K562 (cell line): ENCODE results near the gene SSH3. TPM values are rescaled to one million over a fixed set of nuclear protein-coding genes. Genes with fewer than 3 reads are reported as not detected.

Experiments
- CREB3 ChIP-seq: fragments of 450-650 bp; conservative IDR thresholded peaks from 2 replicates; pipeline ENCODE4 v1.6.1; 2016; ENCODE audit warnings: missing genetic modification characterization, low read depth, mild to moderate bottlenecking, missing compliant biosample characterization, moderate library complexity
- FOS ChIP-seq: IDR thresholded peaks from 3 replicates; pipeline ENCODE4 v1.6.1; 2011; ENCODE audit not compliant: insufficient read length; ENCODE audit errors: extremely low read depth
- HCFC1 ChIP-seq: IDR thresholded peaks from 2 replicates; pipeline ENCODE4 v1.6.1; 2012; ENCODE audit warnings: low read depth, low read length, improper control_type of control experiment
- ID3 ChIP-seq, 2 experiments: fragments of 250-450 bp in 1 of 2; fragments of 450-650 bp in 1 of 2; sonication (Bioruptor Pico) in 1 of 2; IDR thresholded peaks; 2 replicates each; pipeline versions ENCODE4 v1.6.1 to v1.8.0; 2016 to 2021; ENCODE audit warnings: mild to moderate bottlenecking in 2 of 2, moderate library complexity in 2 of 2, missing compliant biosample characterization in 1 of 2, missing genetic modification characterization in 1 of 2
- MAFG ChIP-seq: fragments of 450-650 bp; conservative IDR thresholded peaks from 2 replicates; pipeline ENCODE4 v1.6.1; 2016; ENCODE audit warnings: missing genetic modification characterization, missing compliant biosample characterization
- MCM3 ChIP-seq: fragments of 450-650 bp; IDR thresholded peaks from 2 replicates; pipeline ENCODE4 v1.6.1; 2016
- MCM5 ChIP-seq: fragments of 450-650 bp; IDR thresholded peaks from 2 replicates; pipeline ENCODE4 v1.6.1; 2016; ENCODE audit warnings: low read depth
- RBFOX2 ChIP-seq: fragments of 200-400 bp; formaldehyde crosslinking; IDR thresholded peaks from 2 replicates; pipeline ENCODE4 v1.6.1; 2017; ENCODE audit warnings: low read depth, mild to moderate bottlenecking, low read length, moderate library complexity
- RBM15 ChIP-seq: fragments of 200-400 bp; formaldehyde crosslinking; IDR thresholded peaks from 2 replicates; pipeline ENCODE4 v1.6.1; 2018; ENCODE audit warnings: mild to moderate bottlenecking, low read length, moderate library complexity; ENCODE audit not compliant: insufficient read depth
- SNAPC5 ChIP-seq: fragments of 250-450 bp; sonication (Bioruptor Pico); IDR thresholded peaks from 2 replicates; pipeline ENCODE4 v1.8.0; 2021; ENCODE audit warnings: moderate library complexity, mild to moderate bottlenecking, inconsistent platforms
- SRSF1 ChIP-seq: fragments of 200-400 bp; formaldehyde crosslinking; IDR thresholded peaks from 2 replicates; pipeline ENCODE4 v1.6.1; 2017; ENCODE audit warnings: mild to moderate bottlenecking, low read depth, low read length, moderate library complexity
- TRIM28 ChIP-seq: fragments of 450-650 bp; IDR thresholded peaks from 2 replicates; pipeline ENCODE4 v1.6.1; 2017
- XRCC3 ChIP-seq: fragments of 450-650 bp; IDR thresholded peaks from 2 replicates; pipeline ENCODE4 v1.6.1; 2017; ENCODE audit warnings: mild to moderate bottlenecking, moderate library complexity
- ZBTB11 ChIP-seq, 3 experiments: fragments of 200-800 bp in 1 of 3; fragments of 250-450 bp in 1 of 3; fragments of 450-650 bp in 1 of 3; sonication (Bioruptor Pico) in 1 of 3; sonication (Bioruptor generic) in 1 of 3; formaldehyde crosslinking in 1 of 3; IDR thresholded peaks; 2 replicates each; pipeline versions ENCODE4 v1.6.1 to v1.8.0; 2016 to 2022; ENCODE audit warnings: mild to moderate bottlenecking in 2 of 3, missing genetic modification characterization in 2 of 3, missing compliant biosample characterization in 1 of 3, moderate library complexity in 1 of 3
- ZC3H11A ChIP-seq: IDR thresholded peaks from 2 replicates; pipeline ENCODE4 v1.6.1; 2012; ENCODE audit warnings: low read depth, low read length, improper control_type of control experiment
- ZNF175 ChIP-seq: fragments of 200-800 bp; sonication (Bioruptor generic); IDR thresholded peaks from 2 replicates; pipeline ENCODE4 v1.6.1; 2016; ENCODE audit warnings: low read depth, mild to moderate bottlenecking, missing genetic modification characterization, missing compliant biosample characterization
- ZNF23 ChIP-seq: fragments of 250-450 bp; sonication (Bioruptor Pico); IDR thresholded peaks from 2 replicates; pipeline ENCODE4 v1.4.0; 2020; ENCODE audit warnings: mild to moderate bottlenecking
- ZNF551 ChIP-seq: fragments of 250-450 bp; sonication (Bioruptor Pico); IDR thresholded peaks from 2 replicates; pipeline ENCODE4 v1.5.0; 2021; ENCODE audit warnings: mild to moderate bottlenecking, moderate library complexity
- ZNF696 ChIP-seq: fragments of 250-450 bp; sonication (Bioruptor Pico); conservative IDR thresholded peaks from 2 replicates; pipeline ENCODE4 v1.4.0; 2020; ENCODE audit warnings: mild to moderate bottlenecking, moderate library complexity
- polyA plus RNA-seq, 8 experiments: library from polyadenylated mRNA; depleted of rRNA in 4 of 8; stranded (reverse) in 5 of 8; unstranded in 3 of 8; fragments of >200 nt; fragmentation: Nextera tagmentation in 2 of 8; fragmentation: Illumina TruSeq in 1 of 8; extraction: Ambion mirVana in 2 of 8; extraction: Trizol in 1 of 8; gene quantifications; 2 replicates each; pipeline versions ENCODE4 v1.2.1 to v1.2.3, GENCODE V29; 2011 to 2014; ENCODE audit warnings: inconsistent platforms in 1 of 8, missing spikeins in 1 of 8
- total RNA-seq, 7 experiments: library from RNA; depleted of rRNA in 6 of 7; stranded (reverse); fragments of >200 nt in 6 of 7; fragmentation: Illumina TruSeq in 2 of 7; extraction: Trizol in 2 of 7; gene quantifications; 2 replicates each; pipeline versions ENCODE4 v1.2.1 to v1.2.3, GENCODE V29; 2011 to 2021; ENCODE audit warnings: low replicate concordance in 1 of 7
- TF ChIP-seq, protein P1 (sequence below), 2 experiments: fragments of 450-650 bp in 1 of 2; sonication (generic) in 1 of 2; formaldehyde crosslinking; conservative IDR thresholded peaks; 2 replicates each; pipeline versions ENCODE4 v1.4.0 to v1.8.1; 2020 to 2022; ENCODE audit warnings: mild to moderate bottlenecking in 1 of 2, missing genetic modification reagents in 1 of 2

The SSH3 gene
- total and polyA plus RNA-seq, 9 of the 15 experiments (the other 6 are each of a cell fraction or from before 2014, with no cell fraction given), result 0.07 to 1.0 (median 0.24) TPM; not detected in 3

- TF ChIP-seq, protein P1, sequence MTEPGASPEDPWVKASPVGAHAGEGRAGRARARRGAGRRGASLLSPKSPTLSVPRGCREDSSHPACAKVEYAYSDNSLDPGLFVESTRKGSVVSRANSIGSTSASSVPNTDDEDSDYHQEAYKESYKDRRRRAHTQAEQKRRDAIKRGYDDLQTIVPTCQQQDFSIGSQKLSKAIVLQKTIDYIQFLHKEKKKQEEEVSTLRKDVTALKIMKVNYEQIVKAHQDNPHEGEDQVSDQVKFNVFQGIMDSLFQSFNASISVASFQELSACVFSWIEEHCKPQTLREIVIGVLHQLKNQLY (CRISPR knock-in tag; conservative IDR thresholded peaks at IDR 0.05), result no peak
- TF ChIP-seq RBFOX2 (peak; percentile 13; the same call in 1 of the 2 replicates), TRIM28 (no peak), FOS (no peak), HCFC1 (peak; percentile 50; the same call in 1 of the 2 replicates), ZNF175 (CRISPR knock-in tag) (no peak), RBM15 (no peak), ZC3H11A (no peak), ZNF551 (CRISPR knock-in tag) (no peak), MCM3 (no peak), MCM5 (no peak), ZBTB11 (CRISPR knock-in tag; IDR thresholded peaks at IDR 0.05) (peak in 1 of 3 experiments; percentile 46; a peak in 1 of 6 replicates), ZNF23 (CRISPR knock-in tag) (no peak), SNAPC5 (CRISPR knock-in tag) (no peak), CREB3 (tag) (no peak), ZNF696 (CRISPR knock-in tag) (no peak), XRCC3 (no peak), MAFG (tag) (no peak), SRSF1 (no peak), ID3 (CRISPR knock-in tag; IDR thresholded peaks at IDR 0.05) (no peak), ID3 (tag; IDR thresholded peaks at IDR 0.05) (no peak)
Measured at GRCh38 chr11:67265633-67266448, 37.5 kb upstream of the SSH3 start (continued).
